Bronchial epithelial cell (primary cell): ENCODE data around the gene C1orf53. TPM values are rescaled to one million over a fixed set of nuclear protein-coding genes. Genes with fewer than 3 reads are reported as not detected.
A peak's percentile ranks its signal among the peaks of the same experiment; 100 is the strongest.

Experiments
- DNase-seq: peaks from one replicate; pipeline ENCODE4 v3.0.0-alpha.2; 2010; ENCODE audit warnings: low read depth
- FAIRE-seq: peaks from 2 replicates; lab custom pipeline; 2011; peaks lifted over from hg19 to GRCh38; lab: Jason Lieb, UNC
- H3K27me3 ChIP-seq: 2 replicates; pipeline ENCODE4 v1.5.1; 2011; ENCODE audit warnings: low read length; ENCODE audit not compliant: control insufficient read depth, insufficient read depth
- H3K36me3 ChIP-seq: 2 replicates; pipeline ENCODE4 v1.5.1; 2011; ENCODE audit warnings: low read length; ENCODE audit not compliant: control insufficient read depth, insufficient read depth
- H3K4me3 ChIP-seq: 2 replicates; pipeline ENCODE4 v1.5.1; 2011; ENCODE audit warnings: mild to moderate bottlenecking, low read depth, low read length, control low read depth
- CTCF ChIP-seq: IDR thresholded peaks from 2 replicates; pipeline ENCODE4 v1.5.1; 2011; ENCODE audit warnings: mild to moderate bottlenecking, moderate library complexity, low read length, control low read depth, inconsistent platforms; ENCODE audit not compliant: insufficient read depth, severe bottlenecking
- total RNA-seq: library from RNA; depleted of rRNA; stranded (reverse); fragments of >200 nt; gene quantifications from 2 replicates; pipeline ENCODE4 v1.2.1, GENCODE V29; 2014

Gene C1orf53
- total RNA-seq, 1 donor from 2014 or later = 0.79 TPM

- no peak for TF ChIP-seq CTCF
- Histone ChIP-seq H3K36me3 (no peaks in the 10 kb centered on the region), H3K4me3 (no peak overlapping the region), H3K27me3 (peaks cover 48% of the 10 kb centered on the region)
- FAIRE-seq = no peak
- no peak for DNase-seq
Observed at GRCh38 chr1:197921235-197922069, 19.0 kb downstream of the C1orf53 start.

- no peak for TF ChIP-seq CTCF
- H3K36me3 ChIP-seq = no peaks in the 10 kb centered on the region
- no peak overlapping the region for H3K4me3 ChIP-seq
- H3K27me3 ChIP-seq = peaks cover 43% of the 10 kb centered on the region
- FAIRE-seq (no peak), DNase-seq (no peak)
Observed at GRCh38 chr1:197922070-197922390, 19.6 kb downstream of the C1orf53 start.

- DNase-seq (no peak), FAIRE-seq (no peak)
- no peaks in the 10 kb centered on the region for H3K36me3 ChIP-seq
- TF ChIP-seq CTCF = no peak
- peaks cover 33% of the 10 kb centered on the region for H3K27me3 ChIP-seq
- H3K4me3 ChIP-seq = no peak overlapping the region
Observed at GRCh38 chr1:197923038-197923437, 20.6 kb downstream of the C1orf53 start.

GRCh38 chr1:197924516-197925123, 22.2 kb downstream of the C1orf53 start:
- no peak for FAIRE-seq
- TF ChIP-seq CTCF = peak; percentile 63
- peaks cover 25% of the 10 kb centered on the region for H3K27me3 ChIP-seq
- no peaks in the 10 kb centered on the region for H3K36me3 ChIP-seq
- H3K4me3 ChIP-seq = no peak overlapping the region
- peak; percentile 60 for DNase-seq

- Histone ChIP-seq H3K4me3 (no peak overlapping the region), H3K36me3 (no peaks in the 10 kb centered on the region), H3K27me3 (peaks cover 5% of the 10 kb centered on the region)
- DNase-seq = no peak
- no peak for FAIRE-seq
- no peak for TF ChIP-seq CTCF
Observed at GRCh38 chr1:197927908-197928665, 25.7 kb downstream of the C1orf53 start.
